Measurements from ENCODE around the gene PKDREJ. TPM values are rescaled to one million over a fixed set of nuclear protein-coding genes. Genes with fewer than 3 reads are reported as not detected.

PKDREJ gene
- total and polyA plus RNA-seq, 2 of the 4 experiments (the other 2 are of a cell fraction), result 0.02 TPM; not detected in 1

DNA sequence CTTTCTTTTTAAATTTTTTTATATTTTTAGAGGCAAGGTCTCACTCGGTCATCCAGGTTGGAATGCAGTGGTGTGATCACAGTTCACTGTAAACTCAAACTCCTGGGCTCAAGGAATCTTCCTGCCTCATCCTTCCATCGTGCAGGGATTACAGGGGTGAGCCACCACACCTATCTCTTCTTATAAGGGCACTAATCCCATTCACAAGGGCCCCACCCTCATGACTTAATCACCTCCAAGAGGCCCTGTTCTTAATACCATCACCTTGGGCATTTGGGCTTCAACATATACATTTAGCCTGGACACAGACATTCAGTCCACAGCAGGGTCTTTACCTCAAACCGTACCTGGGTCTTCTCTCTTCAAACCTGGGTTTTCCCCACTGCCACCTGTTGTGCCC lies 29.0 kb upstream of the PKDREJ start:
- H4K8ac ChIP-seq (ENCODE audit: low read depth in 2 of 2, low read length in 2 of 2), result no peak overlapping the region
- H3K4me3 ChIP-seq (ENCODE audit: insufficient read depth, low read depth, low read length), result no peak overlapping the region
- DNase-seq (no peak), ATAC-seq (ENCODE audit: low read depth) (no peak)
- in situ Hi-C loops (cut with MboI; ENCODE audit: low sequenced_read_pairs), result no loop called here
- H3K9me3 ChIP-seq (ENCODE audit: control insufficient read depth, insufficient read depth, low read length), result no peaks in the 10 kb centered on the region
- H2AK5ac ChIP-seq (ENCODE audit: low read depth, low read length), result no peak overlapping the region
- H3K4me1 ChIP-seq (ENCODE audit: control insufficient read depth, insufficient read depth, low read length), result peaks cover 7% of the 10 kb centered on the region; the same call in 1 of the 2 replicates
- no peak overlapping the region for H2BK120ac ChIP-seq (ENCODE audit: low read depth, low read length)
- H2BK15ac ChIP-seq (ENCODE audit: low read depth, low read length), result no peak overlapping the region
- H4K20me1 ChIP-seq (ENCODE audit: insufficient read depth, low read length), result no peaks in the 10 kb centered on the region
- no peak overlapping the region for H3K56ac ChIP-seq (ENCODE audit: extremely low read depth, insufficient read depth, low read length)
- 100% methylated on average over 1 of the region's 3 CpGs; no CpG with 5 or more reads in 1 of the 2 experiments for WGBS, 2 experiments (ENCODE audit: extremely low coverage in 2 of 2, insufficient read length in 1 of 2)
- TF ChIP-seq MAFK (IDR thresholded peaks at IDR 0.05; ENCODE audit: low read depth, low read length), result no peak
- TF ChIP-seq CTCF (conservative IDR thresholded peaks at IDR 0.05; ENCODE audit: low read depth, low read length), result no peak
- TF ChIP-seq RCOR1 (IDR thresholded peaks at IDR 0.05; ENCODE audit: insufficient replicate concordance, low read length), result no peak
- TF ChIP-seq CEBPB (IDR thresholded peaks at IDR 0.05; ENCODE audit: low read depth, low read length), result no peak
- no TSS peak for BruUV-seq (replicated peaks)
- CTCF ChIA-PET, result no interaction called here
- no peaks in the 10 kb centered on the region for H3K27me3 ChIP-seq (ENCODE audit: control insufficient read depth, insufficient read depth, low read length)
- H4K5ac ChIP-seq (ENCODE audit: low read depth, low read length), result no peak overlapping the region
- peaks cover 20% of the 10 kb centered on the region for H3K9me1 ChIP-seq (ENCODE audit: insufficient read depth, low read length)
- POLR2A ChIA-PET (ENCODE audit: unreplicated experiment), result no interaction called here
- H2AK9ac ChIP-seq (replicated peaks; ENCODE audit: low read depth, low read length, poor library complexity), result no peak overlapping the region
- H3K23ac ChIP-seq (ENCODE audit: low read depth, low read length), result no peak overlapping the region
- no peak overlapping the region for H3K4ac ChIP-seq (ENCODE audit: low read depth, low read length)
- no peak overlapping the region for H2BK5ac ChIP-seq (ENCODE audit: low read depth, low read length, poor library complexity, severe bottlenecking)
- dilution Hi-C loops (cut with HindIII; ENCODE audit: low sequenced_read_pairs, unreplicated experiment), result no loop called here
- no peak overlapping the region for H3K27ac ChIP-seq (ENCODE audit: insufficient read depth, low read length)
- no peak overlapping the region for H3K4me2 ChIP-seq (ENCODE audit: low read depth, low read length)
- peaks cover 47% of the 10 kb centered on the region for H3K36me3 ChIP-seq (ENCODE audit: control insufficient read depth, insufficient read depth, low read length)
- H4K91ac ChIP-seq (ENCODE audit: insufficient read depth, low read depth, low read length), result no peak overlapping the region
- H3K14ac ChIP-seq (replicated peaks; ENCODE audit: low read depth, low read length), result no peak overlapping the region
- peaks cover 0 to 12% of the 10 kb centered on the region in 2 experiments; a peak in 2 of 4 replicates for H3K79me1 ChIP-seq (ENCODE audit: low read depth in 1 of 2, low read length in 2 of 2)
- intact Hi-C loops (cut with micrococcal nuclease), result no loop called here
- H3K18ac ChIP-seq (ENCODE audit: low read depth, low read length), result no peak overlapping the region
- no peak overlapping the region for H3K9ac ChIP-seq (ENCODE audit: low read depth, low read length)
- H2BK20ac ChIP-seq (ENCODE audit: low read depth, low read length), result no peak overlapping the region
- H2AFZ ChIP-seq (replicated peaks; ENCODE audit: low read length, poor library complexity), result no peak overlapping the region
